Measurements from ENCODE around the gene TMEM115.
A peak's percentile ranks its signal among the peaks of the same experiment; 100 is the strongest.

Gene TMEM115

GRCh38 chr3:50330330-50330729 lies 29.0 kb downstream of the TMEM115 start:
- no peak for DNase-seq

- peak; percentile 93 for DNase-seq
These were observed 31.2 kb downstream of the TMEM115 start, which contains the start of gene TUSC2 for GRCh38 chr3:50327943-50328691. TUSC2 (minus strand) TSS chr3:50328223; CDS start chr3:50328099, 124 bp downstream.

- no peak for DNase-seq
These were observed 32.2 kb downstream of the TMEM115 start for GRCh38 chr3:50327129-50327528.

- no peak for DNase-seq
These were observed 33.2 kb downstream of the TMEM115 start for GRCh38 chr3:50326182-50326541.

GRCh38 chr3:50325497-50326181 lies 33.7 kb downstream of the TMEM115 start:
- no peak for DNase-seq

GRCh38 chr3:50325113-50325480 lies 34.2 kb downstream of the TMEM115 start:
- DNase-seq: no peak

- DNase-seq: peak; percentile 57
These were observed 34.8 kb downstream of the TMEM115 start for GRCh38 chr3:50324351-50325112.

GRCh38 chr3:50323614-50324199 lies 35.6 kb downstream of the TMEM115 start:
- no peak for DNase-seq

- no peak for DNase-seq
These were observed 36.2 kb downstream of the TMEM115 start for GRCh38 chr3:50323092-50323600.

GRCh38 chr3:50322386-50323091 lies 36.8 kb downstream of the TMEM115 start, which contains the start of gene HYAL2:
HYAL2 (minus strand) TSS chr3:50322745; CDS start chr3:50320489, 2,256 bp downstream.
- no peak for DNase-seq

- no peak for DNase-seq
These were observed 37.3 kb downstream of the TMEM115 start for GRCh38 chr3:50322115-50322385.

- DNase-seq: peak; percentile 88
These were observed 37.8 kb downstream of the TMEM115 start for GRCh38 chr3:50321336-50322114.

GRCh38 chr3:50320853-50321335 lies 38.4 kb downstream of the TMEM115 start:
- peak; percentile 73 for DNase-seq

GRCh38 chr3:50319894-50320625 lies 39.3 kb downstream of the TMEM115 start:
- DNase-seq: no peak

GRCh38 chr3:50319181-50319893 lies 40.0 kb downstream of the TMEM115 start:
- DNase-seq: no peak

- DNase-seq: no peak
These were observed 40.7 kb downstream of the TMEM115 start for GRCh38 chr3:50318615-50319014.

GRCh38 chr3:50318163-50318562 lies 41.2 kb downstream of the TMEM115 start:
- DNase-seq: no peak

- no peak for DNase-seq
These were observed 42.0 kb downstream of the TMEM115 start for GRCh38 chr3:50317300-50317699.

GRCh38 chr3:50316657-50317242 lies 42.6 kb downstream of the TMEM115 start:
- DNase-seq: no peak

GRCh38 chr3:50314816-50315215 lies 44.5 kb downstream of the TMEM115 start:
- no peak for DNase-seq
